Fibroblast of the aortic adventitia (primary cell): ENCODE measurements around the gene HSD3B1. TPM values are rescaled to one million over a fixed set of nuclear protein-coding genes. Genes with fewer than 3 reads are reported as not detected.

Experiments
- DNase-seq: peaks from one replicate; pipeline ENCODE4 v3.0.0-alpha.2; 2010; ENCODE audit warnings: low read depth
- H3K4me3 ChIP-seq: 2 replicates; pipeline ENCODE4 v1.5.1; 2011; ENCODE audit warnings: low read depth, mild to moderate bottlenecking, control low read depth, low read length, moderate library complexity
- total RNA-seq: library from RNA; depleted of rRNA; stranded (reverse); fragments of >200 nt; gene quantifications from 2 replicates; pipeline ENCODE4 v1.2.3, GENCODE V29; 2012; ENCODE audit warnings: low replicate concordance
- TF ChIP-seq, protein P1 (sequence below): IDR thresholded peaks from 2 replicates; pipeline ENCODE4 v1.5.1; 2011; ENCODE audit warnings: mild to moderate bottlenecking, low read length, control low read depth, inconsistent platforms; ENCODE audit not compliant: insufficient read depth

Gene HSD3B1
- total RNA-seq, 1 donor, result not detected

DNA sequence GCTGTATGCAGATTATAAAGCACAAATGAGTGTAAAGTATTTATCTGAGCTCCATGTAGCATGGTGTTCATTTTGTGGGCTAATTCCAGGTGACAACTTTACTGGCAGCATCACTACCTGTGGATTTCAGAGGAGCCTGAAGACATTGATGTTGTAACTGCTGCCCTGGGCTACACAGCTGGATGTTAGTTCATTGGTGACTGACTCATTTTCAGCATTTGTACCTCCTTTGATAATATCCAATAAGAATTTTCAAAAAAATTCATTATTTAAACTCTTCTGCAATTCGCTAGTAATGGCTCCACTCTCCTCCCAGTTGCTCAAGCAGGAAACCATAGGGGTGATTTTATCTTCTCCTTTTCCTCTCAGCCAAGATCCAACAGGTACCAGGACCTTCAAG is 37.3 kb upstream of the HSD3B1 start:
- TF ChIP-seq, protein P1, sequence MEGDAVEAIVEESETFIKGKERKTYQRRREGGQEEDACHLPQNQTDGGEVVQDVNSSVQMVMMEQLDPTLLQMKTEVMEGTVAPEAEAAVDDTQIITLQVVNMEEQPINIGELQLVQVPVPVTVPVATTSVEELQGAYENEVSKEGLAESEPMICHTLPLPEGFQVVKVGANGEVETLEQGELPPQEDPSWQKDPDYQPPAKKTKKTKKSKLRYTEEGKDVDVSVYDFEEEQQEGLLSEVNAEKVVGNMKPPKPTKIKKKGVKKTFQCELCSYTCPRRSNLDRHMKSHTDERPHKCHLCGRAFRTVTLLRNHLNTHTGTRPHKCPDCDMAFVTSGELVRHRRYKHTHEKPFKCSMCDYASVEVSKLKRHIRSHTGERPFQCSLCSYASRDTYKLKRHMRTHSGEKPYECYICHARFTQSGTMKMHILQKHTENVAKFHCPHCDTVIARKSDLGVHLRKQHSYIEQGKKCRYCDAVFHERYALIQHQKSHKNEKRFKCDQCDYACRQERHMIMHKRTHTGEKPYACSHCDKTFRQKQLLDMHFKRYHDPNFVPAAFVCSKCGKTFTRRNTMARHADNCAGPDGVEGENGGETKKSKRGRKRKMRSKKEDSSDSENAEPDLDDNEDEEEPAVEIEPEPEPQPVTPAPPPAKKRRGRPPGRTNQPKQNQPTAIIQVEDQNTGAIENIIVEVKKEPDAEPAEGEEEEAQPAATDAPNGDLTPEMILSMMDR, result no peak
- DNase-seq, result no peak
- H3K4me3 ChIP-seq, result no peak overlapping the region

DNA sequence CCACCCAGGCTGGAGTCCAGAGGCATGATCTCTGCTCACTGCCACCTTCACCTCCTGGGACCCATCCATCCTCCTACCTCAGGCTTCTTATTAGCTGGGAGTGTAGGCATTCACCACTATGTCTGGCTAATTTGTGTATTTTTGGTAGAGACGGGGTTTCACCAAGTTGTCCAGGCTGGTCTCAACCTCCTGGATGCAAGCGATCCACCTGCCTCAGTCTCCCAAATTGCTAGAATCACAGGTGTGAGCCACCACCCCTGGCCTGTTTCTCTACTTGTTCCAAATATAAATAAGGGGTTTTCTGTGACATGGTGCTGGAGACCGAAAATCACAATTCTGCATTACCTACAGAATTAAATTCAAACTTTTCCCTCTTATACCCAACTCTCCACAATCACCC is 36.6 kb upstream of the HSD3B1 start:
- no peak for DNase-seq
- no peak overlapping the region for H3K4me3 ChIP-seq
- TF ChIP-seq, protein P1, result no peak

DNA sequence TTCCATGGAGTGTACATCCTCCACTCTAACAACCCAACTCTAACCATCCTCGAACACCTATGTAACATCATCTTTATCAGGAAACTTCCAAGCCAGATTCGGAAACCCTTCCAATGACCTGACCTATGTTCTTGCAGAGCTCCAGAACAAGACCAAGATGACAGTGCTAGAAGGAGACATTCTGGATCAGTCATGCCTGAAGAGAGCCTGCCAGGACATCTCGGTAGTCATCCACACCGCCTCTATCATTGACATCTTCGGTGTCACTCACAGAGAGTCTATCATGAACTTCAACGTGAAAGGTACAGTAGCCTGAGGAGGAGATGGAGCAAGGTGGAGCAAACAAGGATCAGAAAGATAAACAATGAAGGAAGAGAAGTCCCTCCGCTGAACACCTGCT is 36.1 kb upstream of the HSD3B1 start:
- TF ChIP-seq, protein P1, result no peak
- no peak overlapping the region for H3K4me3 ChIP-seq
- DNase-seq, result no peak

DNA sequence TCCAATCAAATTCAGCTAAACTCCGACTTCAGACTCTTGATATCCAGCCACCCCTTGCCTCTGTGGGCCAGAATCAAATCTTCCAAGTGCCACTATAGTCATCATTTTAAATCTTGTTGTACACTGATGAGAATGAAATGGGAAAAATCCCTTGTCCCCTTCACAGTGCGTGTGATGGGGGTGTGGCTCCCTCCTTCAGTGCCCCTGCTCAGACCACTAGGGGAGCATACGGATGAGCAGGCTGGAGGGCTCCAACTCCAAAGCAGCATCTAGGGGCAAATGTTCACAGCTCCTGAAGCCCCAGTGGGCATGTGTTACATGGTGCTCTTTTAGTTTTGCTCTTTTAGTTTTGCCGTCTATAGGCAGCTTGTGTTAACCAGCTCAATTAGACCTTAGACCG is 35.4 kb upstream of the HSD3B1 start:
- DNase-seq, result no peak
- H3K4me3 ChIP-seq, result no peak overlapping the region
- TF ChIP-seq, protein P1, result no peak

DNA sequence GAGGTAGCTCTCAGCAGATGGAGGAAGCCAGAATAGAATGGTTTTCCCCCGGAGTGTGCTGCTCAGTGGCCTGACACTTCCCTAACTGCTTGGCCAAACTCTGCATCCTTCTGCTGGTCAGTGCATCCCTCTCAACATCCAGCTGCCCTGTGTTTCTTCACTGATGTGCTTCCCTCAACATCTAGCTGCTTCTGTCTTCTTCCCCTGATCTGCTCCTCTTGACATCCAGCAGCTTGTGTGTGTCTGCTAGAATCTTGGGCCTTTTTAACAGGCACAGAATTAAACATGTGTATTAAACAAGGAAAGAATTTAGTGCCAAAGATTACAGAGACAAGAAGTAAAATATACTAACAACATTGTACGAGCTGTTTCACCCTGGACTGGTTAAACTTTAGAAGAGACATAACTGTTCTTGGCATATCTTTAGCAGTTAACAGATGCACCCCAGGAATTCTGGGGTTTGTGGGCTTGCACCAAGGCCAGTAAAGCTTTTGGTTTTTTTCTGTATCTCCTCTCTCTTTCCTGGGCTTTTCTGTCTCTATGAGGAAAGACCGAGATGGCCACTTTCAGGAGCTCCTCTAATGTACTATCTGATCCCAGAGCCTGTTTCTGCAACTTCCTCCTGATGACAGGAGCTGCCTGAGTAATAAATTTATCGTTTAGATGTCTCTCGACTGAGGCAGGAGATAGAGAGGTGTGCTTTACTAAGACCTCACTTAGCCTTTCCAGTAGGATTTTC is 34.8 kb upstream of the HSD3B1 start:
- H3K4me3 ChIP-seq, result no peak overlapping the region
- TF ChIP-seq, protein P1, result no peak
- no peak for DNase-seq

DNA sequence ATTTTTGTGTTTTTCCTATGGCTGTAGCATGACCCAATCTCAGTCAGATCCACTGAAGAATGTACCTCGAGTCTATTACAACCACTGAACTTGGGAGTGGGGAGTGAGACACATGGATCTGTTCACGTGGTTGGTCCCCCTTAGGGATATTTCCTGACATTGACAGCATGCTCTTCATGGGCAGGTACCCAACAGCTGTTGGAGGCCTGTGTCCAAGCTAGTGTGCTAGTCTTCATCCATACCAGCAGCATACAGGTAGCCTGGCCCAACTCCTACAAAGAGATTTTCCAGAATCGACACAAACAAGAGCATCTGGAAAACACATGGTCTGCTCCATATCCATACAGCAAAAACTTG is 34.2 kb upstream of the HSD3B1 start:
- no peak for DNase-seq
- TF ChIP-seq, protein P1, result no peak
- no peak overlapping the region for H3K4me3 ChIP-seq
